Measurements from ENCODE around the gene JAK1.

The JAK1 gene

GRCh38 chr1:64892576-64893573 is 73.5 kb downstream of the JAK1 start:
- peaks cover 32% of the 10 kb centered on the region; the same call in 1 of the 2 replicates for H4K20me1 ChIP-seq (ENCODE audit: insufficient read depth, low read length)
- no peaks in the 10 kb centered on the region for H3K27me3 ChIP-seq (replicated peaks; ENCODE audit: insufficient read depth, low read length)
- H2AFZ ChIP-seq (ENCODE audit: low read length), result no peak overlapping the region
- H3K4me2 ChIP-seq (ENCODE audit: low read depth, low read length), result peak overlapping the region; percentile 8; the same call in 1 of the 2 replicates
- H3K9me3 ChIP-seq (replicated peaks; ENCODE audit: insufficient read depth, low read length), result no peaks in the 10 kb centered on the region
- DNase-seq, result no peak
- no peak overlapping the region for H3K9ac ChIP-seq (ENCODE audit: low read length)
- H3K27ac ChIP-seq (ENCODE audit: low read length), result no peak overlapping the region
- TF ChIP-seq EZH2phosphoT487 (IDR thresholded peaks at IDR 0.05; ENCODE audit: low read length) (no peak), EZH2 (optimal IDR thresholded peaks at IDR 0.05; ENCODE audit: low read depth, low read length) (no peak), CTCF (IDR thresholded peaks at IDR 0.05; ENCODE audit: low read length) (no peak)
- no peaks in the 10 kb centered on the region for H3K36me3 ChIP-seq (replicated peaks; ENCODE audit: insufficient read depth, low read length)
- H3K79me2 ChIP-seq (ENCODE audit: low read length), result peaks cover 89% of the 10 kb centered on the region
- peaks cover 42% of the 10 kb centered on the region for H3K4me1 ChIP-seq (ENCODE audit: low read length)
- H3K9me2 ChIP-seq (replicated peaks; ENCODE audit: insufficient read depth, low read length), result no peaks in the 10 kb centered on the region
- H3F3A ChIP-seq (ENCODE audit: insufficient read depth, low read length), result peaks cover 18% of the 10 kb centered on the region
- no peak overlapping the region for H3K4me3 ChIP-seq (ENCODE audit: low read length)

- Histone ChIP-seq H2AFZ (ENCODE audit: low read length) (no peak overlapping the region), H3K9me2 (replicated peaks; ENCODE audit: insufficient read depth, low read length) (no peaks in the 10 kb centered on the region), H3F3A (ENCODE audit: insufficient read depth, low read length) (peaks cover 18% of the 10 kb centered on the region), H3K9me3 (replicated peaks; ENCODE audit: insufficient read depth, low read length) (no peaks in the 10 kb centered on the region), H3K4me3 (ENCODE audit: low read length) (no peak overlapping the region), H3K79me2 (ENCODE audit: low read length) (peaks cover 92% of the 10 kb centered on the region), H3K4me2 (ENCODE audit: low read depth, low read length) (no peak overlapping the region), H3K27me3 (replicated peaks; ENCODE audit: insufficient read depth, low read length) (no peaks in the 10 kb centered on the region), H3K4me1 (ENCODE audit: low read length) (peaks cover 36% of the 10 kb centered on the region), H4K20me1 (ENCODE audit: insufficient read depth, low read length) (peaks cover 32% of the 10 kb centered on the region), H3K36me3 (replicated peaks; ENCODE audit: insufficient read depth, low read length) (no peaks in the 10 kb centered on the region), H3K9ac (ENCODE audit: low read length) (no peak overlapping the region), H3K27ac (ENCODE audit: low read length) (no peak overlapping the region)
- TF ChIP-seq EZH2 (optimal IDR thresholded peaks at IDR 0.05; ENCODE audit: low read depth, low read length), result no peak
- DNase-seq, result no peak
Measured at GRCh38 chr1:64891448-64891825, 74.9 kb downstream of the JAK1 start.

GRCh38 chr1:64890699-64891447 is 75.5 kb downstream of the JAK1 start:
- Histone ChIP-seq H3K4me2 (ENCODE audit: low read depth, low read length) (no peak overlapping the region), H3K9me2 (replicated peaks; ENCODE audit: insufficient read depth, low read length) (no peaks in the 10 kb centered on the region), H3K4me1 (ENCODE audit: low read length) (peaks cover 30% of the 10 kb centered on the region), H3K4me3 (ENCODE audit: low read length) (no peak overlapping the region), H3F3A (ENCODE audit: insufficient read depth, low read length) (peaks cover 12% of the 10 kb centered on the region), H3K79me2 (ENCODE audit: low read length) (peaks cover 92% of the 10 kb centered on the region), H2AFZ (ENCODE audit: low read length) (no peak overlapping the region), H3K9me3 (replicated peaks; ENCODE audit: insufficient read depth, low read length) (no peaks in the 10 kb centered on the region), H3K27me3 (replicated peaks; ENCODE audit: insufficient read depth, low read length) (no peaks in the 10 kb centered on the region), H3K9ac (ENCODE audit: low read length) (no peak overlapping the region), H4K20me1 (ENCODE audit: insufficient read depth, low read length) (peaks cover 32% of the 10 kb centered on the region), H3K27ac (ENCODE audit: low read length) (no peak overlapping the region), H3K36me3 (replicated peaks; ENCODE audit: insufficient read depth, low read length) (no peaks in the 10 kb centered on the region)
- no peak for TF ChIP-seq EZH2phosphoT487 (IDR thresholded peaks at IDR 0.05; ENCODE audit: low read length)
- no peak for TF ChIP-seq CTCF (IDR thresholded peaks at IDR 0.05; ENCODE audit: low read length)
- TF ChIP-seq EZH2 (optimal IDR thresholded peaks at IDR 0.05; ENCODE audit: low read depth, low read length), result no peak
- DNase-seq, result no peak

Measured in MM.1S (cell line).